NCI-H446 treated with DMSO at 0.1 percent for 48 hours (cell line): ENCODE measurements around the gene KRTAP5-3.
A peak's percentile ranks its signal among the peaks of the same experiment; 100 is the strongest.

Experiments used
- DNase-seq: peaks from one replicate; lab custom pipeline; 2025; lab: John Stamatoyannopoulos, UW

The KRTAP5-3 gene

DNA sequence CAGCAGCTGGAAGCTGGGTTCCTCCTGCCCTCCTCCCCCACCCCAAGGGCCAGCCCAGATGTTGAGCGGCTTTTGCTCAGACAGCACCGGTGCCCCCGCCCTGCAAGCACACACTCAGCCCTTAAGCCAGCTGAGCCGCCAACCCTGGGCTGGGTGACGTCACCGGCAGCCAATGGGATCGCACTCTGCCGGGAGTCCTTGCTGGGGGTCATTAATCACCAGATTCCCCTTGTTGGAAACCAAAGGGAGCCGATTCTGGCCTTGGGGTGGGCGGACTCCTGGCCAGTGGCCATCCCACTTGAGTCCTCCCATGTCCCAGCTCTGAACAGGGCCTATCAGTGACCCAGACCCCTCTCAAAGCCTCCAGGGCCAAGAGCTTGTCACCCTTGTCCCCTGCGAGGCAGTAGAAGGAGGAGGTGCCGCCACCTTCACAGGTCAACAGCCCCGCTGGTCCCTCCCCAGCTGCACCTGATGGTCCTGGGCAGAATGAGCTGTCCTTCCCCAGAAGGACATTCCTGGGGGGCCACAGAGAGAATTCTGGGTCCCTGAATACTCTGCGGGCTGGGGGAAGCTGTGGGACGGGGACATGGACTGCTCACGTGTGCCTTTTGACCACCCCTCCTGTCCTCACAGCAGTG, 43.6 kb downstream of the KRTAP5-3 start:
- peak; percentile 21 for DNase-seq

DNA sequence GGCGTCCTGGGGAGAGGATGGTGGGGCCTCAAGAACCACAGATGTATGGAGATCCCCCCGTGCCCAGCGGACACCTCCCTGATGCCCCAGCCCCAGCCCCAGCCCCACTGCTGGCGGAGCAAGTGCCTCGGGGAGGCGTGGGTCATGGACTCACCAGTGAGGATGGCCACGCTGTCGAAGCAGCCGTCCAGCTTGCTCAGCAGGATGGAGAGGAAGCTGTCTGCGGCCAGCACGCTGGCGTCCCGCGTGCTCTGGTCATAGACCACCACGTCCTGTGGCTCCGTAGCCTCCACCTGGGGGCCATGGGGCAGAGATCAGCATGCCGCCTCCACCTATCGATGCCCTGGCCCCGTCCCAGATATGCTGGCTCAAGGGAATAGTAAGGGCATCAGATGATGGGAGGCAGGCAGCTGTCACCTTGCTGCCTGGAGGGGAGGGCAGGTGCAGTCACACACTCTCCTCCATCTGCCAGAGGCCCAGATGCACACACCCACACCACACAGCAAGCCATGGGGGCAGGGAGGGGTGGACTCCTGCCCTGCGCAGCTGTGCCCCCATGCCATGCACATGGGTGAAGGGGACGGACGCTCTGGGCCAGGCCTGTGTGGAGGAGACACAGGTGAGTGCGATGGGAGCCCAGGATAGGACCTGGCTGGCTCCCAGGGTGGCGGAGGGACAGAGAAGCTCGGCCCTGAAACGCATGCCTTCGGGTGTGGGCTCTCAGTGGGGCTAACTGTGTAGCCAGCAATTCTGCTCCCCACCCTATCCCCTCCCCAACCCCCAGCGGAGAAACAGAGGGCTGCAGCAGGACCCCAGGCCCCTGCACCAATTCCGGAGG, 44.3 kb downstream of the KRTAP5-3 start:
- DNase-seq, result no peak

DNA sequence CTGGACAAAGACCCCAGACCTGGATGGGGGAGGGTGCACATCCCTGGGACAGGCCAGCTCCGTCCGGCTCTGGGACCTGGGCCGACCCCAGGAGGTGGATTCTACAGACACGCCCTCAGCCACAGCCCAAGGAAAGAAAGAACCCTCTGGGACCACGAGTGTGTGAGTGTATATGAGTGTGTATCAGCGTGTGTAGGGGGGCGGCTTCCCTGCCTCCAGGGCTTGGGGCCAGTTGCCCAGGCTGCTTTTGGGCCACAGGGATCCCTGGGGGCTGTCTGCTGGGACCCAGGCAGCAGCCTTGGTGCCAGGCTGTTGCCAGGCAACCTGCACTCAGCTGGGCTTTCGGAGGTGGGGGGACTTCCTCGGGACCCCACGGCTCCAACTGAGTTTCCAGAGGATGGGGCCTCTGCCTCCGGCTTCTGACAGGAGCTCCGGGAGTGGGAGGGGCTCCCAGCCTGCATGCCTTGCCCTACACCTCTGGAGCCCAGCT, 45.1 kb downstream of the KRTAP5-3 start:
- no peak for DNase-seq

DNA sequence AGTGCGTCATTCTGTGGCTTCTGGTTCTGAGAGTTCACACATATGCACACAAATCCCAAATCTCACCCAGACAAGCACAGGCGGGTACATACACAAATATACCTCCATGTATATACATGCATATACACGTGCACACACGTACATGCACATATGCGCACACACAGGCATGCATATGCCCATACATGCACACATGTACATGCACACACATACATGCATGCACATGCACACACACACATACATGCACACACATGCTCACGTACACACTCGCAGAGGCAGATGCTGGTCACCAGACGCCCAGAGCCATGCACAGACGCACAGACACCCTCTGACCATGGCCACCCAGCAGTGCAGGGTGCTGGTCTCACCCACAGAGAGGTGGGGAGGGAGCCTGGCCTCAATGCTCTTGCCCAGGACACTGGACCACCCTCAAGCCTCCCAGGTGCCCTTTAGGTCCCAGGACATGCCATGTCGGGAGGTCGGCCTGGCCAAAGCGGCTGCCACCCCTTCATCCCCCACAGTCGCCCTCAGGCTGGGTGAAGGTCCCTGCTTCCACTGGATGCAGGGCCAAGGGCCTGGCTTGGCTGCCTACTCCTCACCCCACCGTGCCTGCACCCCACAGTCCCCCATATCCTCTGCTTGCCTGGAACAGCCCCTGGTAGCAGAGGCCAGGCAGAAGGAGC, 45.7 kb downstream of the KRTAP5-3 start:
- DNase-seq, result no peak

DNA sequence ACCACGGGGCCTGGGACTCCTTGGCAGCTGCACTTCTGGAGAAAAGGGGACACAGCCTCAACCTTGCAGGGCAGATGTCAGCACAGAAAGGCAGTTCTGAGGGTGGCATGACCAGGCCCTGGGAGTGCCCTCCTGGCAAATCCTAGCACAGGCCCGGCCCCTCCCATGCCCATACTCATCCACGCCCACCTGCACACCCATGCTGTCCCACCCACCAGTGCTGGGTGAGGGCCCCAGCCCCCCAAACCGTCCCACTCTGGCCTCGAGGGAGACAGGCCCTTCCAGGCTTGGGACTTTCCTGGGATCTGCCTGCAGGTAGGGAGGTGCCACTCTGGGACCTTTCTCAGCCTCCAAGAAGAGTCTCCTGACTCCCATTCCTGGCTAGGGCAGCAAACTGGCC, 46.3 kb downstream of the KRTAP5-3 start:
- DNase-seq, result no peak

DNA sequence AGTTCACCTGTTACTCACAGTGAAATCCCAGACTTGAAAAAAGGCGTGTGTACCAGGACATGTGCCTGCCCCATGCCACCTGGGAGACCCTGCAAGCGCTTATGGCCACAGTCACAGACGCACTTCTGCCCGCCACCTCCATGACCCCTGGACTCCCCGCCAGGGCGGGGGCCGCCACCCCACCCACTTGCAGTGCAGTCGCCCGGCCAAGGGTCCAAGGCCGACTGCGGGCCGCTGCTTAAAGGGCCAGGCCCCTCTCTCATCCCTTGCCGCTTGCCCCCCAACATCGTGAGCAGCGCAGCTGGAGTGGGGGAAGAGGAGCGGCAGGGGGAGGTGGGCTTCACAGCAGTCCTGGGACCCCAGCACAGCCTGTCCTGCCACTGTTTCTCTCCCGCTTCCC, 47.0 kb downstream of the KRTAP5-3 start:
- DNase-seq, result no peak

DNA sequence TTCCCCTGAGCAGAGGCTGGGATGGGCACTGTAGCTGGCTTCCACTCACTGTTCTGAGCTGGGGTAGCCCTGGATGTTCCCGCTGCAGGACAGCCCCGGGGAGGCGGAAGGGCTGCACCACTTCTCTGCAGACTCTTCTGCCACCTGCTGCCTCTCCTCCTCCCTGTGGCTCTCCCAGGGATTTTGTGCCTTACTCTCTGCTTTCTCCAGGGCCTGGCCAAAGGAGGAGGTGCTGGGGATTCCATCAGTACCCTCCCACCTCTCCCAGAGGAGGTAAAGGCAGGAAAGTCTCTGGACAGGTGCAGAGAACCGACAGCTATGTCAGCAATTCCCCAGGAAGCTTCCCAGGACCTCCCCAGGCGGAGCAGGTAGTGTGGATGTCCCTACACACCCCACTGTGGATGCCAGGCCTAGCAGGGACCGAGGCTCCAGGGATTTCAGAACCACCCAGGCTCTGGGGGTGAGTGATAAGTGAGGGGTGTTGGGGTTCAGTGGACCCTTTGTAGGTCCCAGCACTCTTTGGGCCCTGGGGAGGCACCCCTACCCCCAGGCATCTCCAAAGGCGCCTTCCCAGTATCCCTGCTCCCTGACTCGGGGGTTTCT, 47.5 kb downstream of the KRTAP5-3 start:
- no peak for DNase-seq

DNA sequence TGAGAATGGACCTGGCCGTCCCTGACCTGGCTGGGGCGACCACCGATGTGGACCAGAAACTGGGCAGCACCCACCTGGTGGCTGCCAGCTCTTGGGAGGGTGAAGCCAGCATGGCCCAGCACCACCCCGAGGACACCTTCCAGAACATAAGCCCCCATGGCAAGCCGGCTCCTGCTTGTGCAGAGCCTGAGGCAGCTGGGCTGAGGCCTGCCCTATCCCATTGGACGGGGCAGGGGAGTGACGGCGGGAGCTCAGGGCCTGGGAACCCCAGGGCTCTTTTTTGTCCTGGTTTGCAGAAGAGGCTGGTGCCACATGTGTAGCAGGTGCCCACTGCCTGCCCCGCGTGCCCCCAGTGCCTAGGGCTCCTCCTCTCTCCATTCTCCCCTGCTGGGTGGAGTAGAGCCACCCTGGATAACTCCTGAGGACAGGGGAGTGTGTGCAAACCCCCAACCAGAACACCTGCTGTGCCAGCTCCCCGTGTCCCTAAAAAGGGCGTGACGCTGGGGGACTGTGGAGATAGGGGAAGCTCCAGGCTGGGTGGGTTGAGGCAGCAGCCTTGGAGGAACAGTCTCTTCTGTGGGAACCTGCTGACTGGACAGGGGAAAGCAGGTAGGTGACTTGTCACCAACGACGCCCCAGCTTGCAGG, 48.1 kb downstream of the KRTAP5-3 start:
- no peak for DNase-seq

DNA sequence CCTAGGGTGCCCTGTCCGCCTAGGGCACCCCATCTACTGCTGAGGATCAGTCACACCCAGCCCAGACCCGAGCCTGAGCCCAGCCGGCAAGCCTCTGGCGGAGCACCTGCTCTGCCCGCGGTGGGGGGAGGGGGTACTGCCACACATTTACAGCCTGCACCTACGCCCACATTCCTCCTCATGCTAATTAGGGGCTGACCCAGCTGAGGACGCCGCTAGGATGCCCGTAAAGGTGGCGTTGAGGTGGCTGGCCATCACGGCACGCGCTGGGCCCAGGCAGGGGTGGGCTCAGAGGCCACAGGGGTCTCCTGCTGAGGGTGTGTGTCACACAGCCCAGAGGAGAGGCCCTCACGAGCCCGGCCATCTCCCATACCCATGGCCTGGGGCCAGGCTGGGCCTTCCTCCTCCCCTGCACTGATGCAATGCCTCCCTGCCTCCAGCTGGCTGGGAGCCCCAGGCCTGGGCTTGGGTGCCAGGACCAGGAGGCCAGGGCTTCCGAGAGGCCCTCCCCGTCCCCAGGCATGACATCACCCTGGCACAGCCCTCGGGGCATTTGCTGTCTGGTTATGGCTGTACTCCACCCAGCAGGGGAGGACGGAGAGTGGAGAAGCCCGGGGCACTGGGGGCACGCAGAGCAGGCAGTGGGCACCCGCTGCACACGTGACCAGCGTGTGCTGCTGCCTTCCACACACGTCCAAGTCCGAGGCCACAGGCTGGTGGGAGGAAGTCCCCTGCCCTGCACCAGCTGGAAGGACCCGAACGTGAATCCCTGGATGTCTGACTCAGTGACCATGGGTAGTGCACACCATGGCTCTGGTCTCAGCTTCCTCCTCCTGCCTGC, 48.9 kb downstream of the KRTAP5-3 start:
- DNase-seq, result peak; percentile 86

DNA sequence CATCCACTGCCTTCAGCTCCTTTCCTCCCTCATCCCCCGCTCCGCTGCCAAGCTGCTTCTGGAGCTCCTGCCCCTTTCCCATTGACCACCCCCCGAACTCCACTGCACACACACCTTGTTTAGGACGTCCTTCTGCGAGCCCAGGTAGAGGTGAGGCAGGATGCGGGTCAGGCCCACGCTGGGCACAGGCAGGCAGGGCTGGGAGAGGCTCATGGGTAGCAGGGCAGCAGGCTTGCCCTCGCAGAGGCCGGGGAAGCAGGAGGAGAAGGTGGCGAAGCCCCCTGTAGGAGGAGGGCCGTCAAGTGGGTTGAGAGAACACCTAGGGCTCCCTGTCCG, 49.5 kb downstream of the KRTAP5-3 start:
- DNase-seq, result no peak

DNA sequence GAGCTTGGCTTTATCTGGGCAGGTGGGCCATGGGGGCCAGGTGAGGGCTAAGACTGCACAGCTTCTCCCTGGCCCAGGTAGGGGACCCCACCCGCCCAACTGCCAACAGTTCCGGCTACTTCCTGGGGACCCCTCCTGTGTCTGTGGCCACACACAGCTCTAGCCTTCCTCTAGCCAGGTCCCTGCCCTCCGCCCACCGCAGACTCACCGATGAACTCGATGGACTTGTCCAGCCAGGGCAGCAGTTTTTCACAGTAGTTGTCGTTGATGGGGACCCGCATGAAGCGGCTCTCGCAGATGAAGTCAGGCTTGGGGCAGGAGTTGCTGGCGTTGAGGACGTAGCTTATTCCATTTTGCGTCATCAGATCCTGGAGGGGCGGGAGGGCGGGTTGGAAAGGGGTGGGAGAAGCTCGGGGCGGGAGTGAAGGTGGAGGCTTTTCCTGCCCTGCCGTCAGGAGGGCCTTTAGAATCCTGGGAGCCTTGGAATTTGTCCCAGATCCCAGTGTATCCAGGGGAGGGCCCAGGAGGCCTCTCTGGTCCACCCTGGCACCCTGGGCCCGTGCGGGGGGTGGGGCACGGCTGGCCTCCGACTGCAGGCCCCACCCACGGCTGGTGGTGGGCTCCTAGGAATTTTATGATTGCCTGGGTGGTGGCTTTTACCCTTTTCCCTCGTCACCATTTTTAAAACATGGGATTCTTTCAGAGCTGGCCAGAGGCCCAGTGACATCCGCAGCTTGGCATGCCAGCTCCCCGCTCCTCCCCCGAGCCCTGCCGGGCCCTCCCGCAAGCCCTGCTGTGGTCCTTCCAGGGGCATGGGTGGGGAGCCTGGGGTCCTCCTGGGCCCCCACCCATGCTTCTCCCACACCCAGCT, 50.1 kb downstream of the KRTAP5-3 start:
- peak; percentile 45 for DNase-seq
